GM12892 (cell line): ENCODE results near the gene MACROD2.
"Not testable (repeated sequence)": the region's sequence is repeated elsewhere in the genome, so short reads cannot be mapped to it uniquely, and the experiment has no call there.

ENCODE experiments used
- DNase-seq: peaks from one replicate; pipeline ENCODE4 v3.0.0; 2011; ENCODE audit not compliant: insufficient read length
- FAIRE-seq: peaks from 2 replicates; lab custom pipeline; 2011; peaks lifted over from hg19 to GRCh38; lab: Jason Lieb, UNC
- POLR2A ChIP-seq: IDR thresholded peaks from 2 replicates; pipeline ENCODE4 v1.6.1; 2011; ENCODE audit warnings: low read depth, low read length, control low read depth
- POLR2AphosphoS5 ChIP-seq: IDR thresholded peaks from 2 replicates; pipeline ENCODE4 v1.6.1; 2011; ENCODE audit warnings: low read depth, low read length, control low read depth
- TAF1 ChIP-seq: IDR thresholded peaks from 2 replicates; pipeline ENCODE4 v1.6.1; 2011; ENCODE audit warnings: low read depth, mild to moderate bottlenecking, control low read depth, low read length, borderline replicate concordance

The MACROD2 gene

DNA sequence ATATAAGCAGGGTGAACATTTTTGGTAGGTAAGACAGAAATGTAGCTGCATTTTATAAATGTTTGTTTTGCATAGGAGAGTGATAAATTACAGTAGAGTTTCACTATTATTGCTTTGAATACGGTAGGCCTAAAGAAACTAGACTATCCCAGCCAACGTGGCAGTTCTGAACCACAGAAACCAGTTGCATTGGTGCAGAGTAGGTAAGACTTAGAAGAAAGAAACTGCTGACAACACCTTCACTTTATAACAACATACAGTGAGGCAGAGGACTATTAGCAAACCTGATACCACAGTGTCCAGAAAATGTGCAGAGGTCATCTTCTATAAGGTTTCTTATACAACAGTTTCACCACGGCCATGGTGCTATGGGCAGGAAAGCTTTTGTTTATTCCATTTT lies 2011.8 kb downstream of the MACROD2 start:
- TF ChIP-seq TAF1 (no peak), POLR2A (no peak), POLR2AphosphoS5 (no peak)
- peak; percentile 13 for DNase-seq
- peak; percentile 30 for FAIRE-seq

DNA sequence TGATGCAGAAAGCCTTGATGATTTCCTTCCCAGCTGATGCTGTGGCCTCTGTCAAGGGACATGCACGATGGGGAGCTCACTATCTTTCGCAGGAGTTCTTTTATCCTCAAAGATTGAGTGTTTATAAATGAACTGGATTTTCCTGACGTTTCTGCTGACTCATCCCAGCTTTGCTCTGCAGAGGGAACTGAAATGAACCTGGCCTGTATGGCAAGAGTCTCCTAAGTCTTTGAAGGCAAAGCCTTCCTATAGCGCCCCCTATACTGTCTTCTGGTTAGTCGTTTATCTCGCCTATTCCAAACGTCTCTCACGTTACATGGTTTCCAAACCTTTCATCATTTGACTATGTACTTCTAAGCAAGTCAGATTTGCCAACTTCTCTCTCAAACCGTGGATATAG lies 2012.6 kb downstream of the MACROD2 start:
- TF ChIP-seq POLR2A: no peak
- TF ChIP-seq TAF1: no peak
- TF ChIP-seq POLR2AphosphoS5: no peak
- FAIRE-seq: no peak
- no peak for DNase-seq

DNA sequence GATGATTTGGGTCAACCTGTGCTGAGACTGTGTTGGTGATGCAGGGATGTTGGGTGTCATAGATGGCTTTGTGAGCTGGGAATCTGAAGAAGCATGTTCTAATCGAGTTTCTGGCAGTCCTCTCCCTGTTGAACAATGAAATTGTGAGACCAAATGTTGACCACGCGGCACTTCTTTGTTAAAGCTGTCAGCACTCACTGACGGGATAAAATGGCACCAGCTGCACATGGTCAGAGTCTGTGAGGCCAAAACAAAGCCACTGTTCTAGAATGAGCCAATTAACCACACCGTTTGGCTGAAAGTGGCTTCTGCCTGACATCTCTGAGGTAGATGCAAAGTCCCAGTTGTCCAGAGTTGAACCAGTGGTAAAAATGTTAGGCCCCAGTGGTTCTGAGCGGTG lies 2015.7 kb downstream of the MACROD2 start:
- TF ChIP-seq POLR2AphosphoS5: no peak
- DNase-seq: no peak
- no peak for FAIRE-seq

GRCh38 chr20:16011519-16011918 lies 2016.2 kb downstream of the MACROD2 start:
- no peak for FAIRE-seq
- TF ChIP-seq TAF1: no peak
- no peak for TF ChIP-seq POLR2AphosphoS5
- TF ChIP-seq POLR2A: no peak
- no peak for DNase-seq

DNA sequence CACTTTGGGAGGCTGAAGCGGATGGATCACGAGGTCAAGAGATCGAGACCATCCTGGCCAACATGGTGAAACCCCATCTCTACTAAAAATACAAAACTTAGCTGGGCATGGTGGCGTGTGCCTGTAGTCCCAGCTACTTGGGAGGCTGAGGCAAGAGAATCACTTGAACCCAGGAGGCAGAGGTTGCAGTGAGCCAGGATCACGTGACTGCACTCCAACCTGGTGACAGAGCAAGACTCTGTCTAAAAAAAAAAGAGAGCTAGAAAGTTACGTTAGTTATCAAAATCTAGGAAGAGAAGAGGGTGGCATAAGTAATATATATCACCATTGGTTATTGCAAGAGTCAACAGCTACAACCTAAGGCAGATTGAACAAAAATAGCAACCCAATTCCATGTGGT lies 2017.6 kb downstream of the MACROD2 start:
- FAIRE-seq: not testable (repeated sequence)

GRCh38 chr20:16013631-16014030 lies 2018.3 kb downstream of the MACROD2 start:
- no peak for FAIRE-seq

More for the DNA sequence above, 2017.6 kb downstream of the MACROD2 start:
- not testable (repeated sequence) for DNase-seq

DNA sequence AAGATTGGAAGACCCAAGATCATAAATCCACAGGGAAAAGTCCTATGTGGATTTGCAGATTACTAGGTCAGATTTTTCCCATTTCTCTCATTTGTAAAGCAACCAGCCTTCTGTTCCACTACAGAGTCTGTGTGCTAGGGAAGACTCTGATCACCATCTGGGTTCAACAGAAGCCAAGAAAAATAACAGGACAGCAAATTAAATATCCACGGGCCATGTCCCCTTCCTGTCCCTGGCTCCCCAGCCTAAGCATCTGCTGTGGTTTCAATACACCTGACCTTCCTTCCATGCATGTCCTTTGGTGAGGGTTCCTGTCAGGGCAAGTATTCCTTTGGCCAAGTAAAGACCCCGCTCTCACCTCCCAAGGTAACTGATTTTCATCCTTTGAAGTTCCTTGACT lies 2019.1 kb downstream of the MACROD2 start:
- TF ChIP-seq POLR2A (no peak), TAF1 (no peak), POLR2AphosphoS5 (no peak)
- DNase-seq: no peak
- FAIRE-seq: no peak

More at GRCh38 chr20:16013631-16014030, 2018.3 kb downstream of the MACROD2 start:
- TF ChIP-seq TAF1 (no peak), POLR2A (no peak), POLR2AphosphoS5 (no peak)
- no peak for DNase-seq

DNA sequence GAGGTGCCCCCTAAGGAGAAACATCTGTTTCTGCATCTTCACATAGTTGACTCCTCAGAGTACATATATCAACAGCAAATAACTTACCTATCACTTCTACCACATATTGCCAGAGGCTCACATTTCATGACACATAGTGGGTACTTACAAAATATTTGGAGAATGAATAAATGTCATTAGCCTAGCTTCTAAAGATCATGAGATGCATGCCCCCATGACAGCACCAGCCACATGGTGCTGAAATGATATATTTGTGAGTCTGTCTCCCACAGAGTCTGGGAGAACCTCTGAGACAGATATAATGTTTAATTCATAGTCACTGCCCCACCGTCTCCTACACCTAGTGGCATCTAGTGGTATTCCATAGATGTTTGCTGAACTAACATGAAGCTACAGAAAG lies 2022.3 kb downstream of the MACROD2 start:
- no peak for TF ChIP-seq TAF1
- no peak for TF ChIP-seq POLR2AphosphoS5
- no peak for TF ChIP-seq POLR2A
- FAIRE-seq: no peak
- DNase-seq: no peak

- FAIRE-seq: no peak
- TF ChIP-seq POLR2A: no peak
- no peak for TF ChIP-seq POLR2AphosphoS5
- no peak for DNase-seq
Measured at GRCh38 chr20:16018881-16019280, 2023.6 kb downstream of the MACROD2 start.

- TF ChIP-seq TAF1 (no peak), POLR2A (no peak), POLR2AphosphoS5 (no peak)
- DNase-seq: no peak
Measured at GRCh38 chr20:16020971-16021370, 2025.7 kb downstream of the MACROD2 start.

GRCh38 chr20:16025084-16025483 lies 2029.8 kb downstream of the MACROD2 start:
- FAIRE-seq (no peak), DNase-seq (no peak)
- TF ChIP-seq POLR2AphosphoS5 (no peak), POLR2A (no peak), TAF1 (no peak)

More at GRCh38 chr20:16020971-16021370, 2025.7 kb downstream of the MACROD2 start:
- FAIRE-seq: no peak

GRCh38 chr20:16027686-16028085 lies 2032.4 kb downstream of the MACROD2 start:
- no peak for TF ChIP-seq TAF1
- TF ChIP-seq POLR2AphosphoS5: no peak
- TF ChIP-seq POLR2A: no peak
- no peak for FAIRE-seq
- no peak for DNase-seq

GRCh38 chr20:16028923-16029322 lies 2033.6 kb downstream of the MACROD2 start:
- DNase-seq: no peak
- peak; percentile 24 for FAIRE-seq
- TF ChIP-seq TAF1: no peak

GRCh38 chr20:16030253-16030652 lies 2034.9 kb downstream of the MACROD2 start:
- no peak for DNase-seq
- TF ChIP-seq TAF1 (no peak), POLR2A (no peak), POLR2AphosphoS5 (no peak)
- no peak for FAIRE-seq
